ENCODE data around the gene ZNF180. TPM values are rescaled to one million over a fixed set of nuclear protein-coding genes. Genes with fewer than 3 reads are reported as not detected.

The ZNF180 gene
- total RNA-seq (2021) (7.5 to 9.3 TPM (median 8.9 TPM) in 3 replicates), Bru-seq, nascent RNA (percentile 86 among the genes with signal in this experiment)
- long read RNA-seq, experiment 1, transcript ZNF180-206 (5 exons, 3,131 nt), result major isoform, 12 of 29 reads
- long read RNA-seq, experiment 1, partial matches to known transcripts, result 4 of 29 reads
- long read RNA-seq, experiment 1, other reads (novel, unspliced or antisense), result 11 of 29 reads
- long read RNA-seq, experiment 2, full-length matches to known transcripts, result 3 of 13 reads
- long read RNA-seq, experiment 2, partial matches to known transcripts, result 0 of 13 reads
- long read RNA-seq, experiment 2, other reads (novel, unspliced or antisense), result 10 of 13 reads
- long read RNA-seq, experiment 3, partial matches to known transcripts, result 1 of 9 reads
- long read RNA-seq, experiment 3, other reads (novel, unspliced or antisense), result 4 of 9 reads

GRCh38 chr19:44499962-44500949, at the start of gene ZNF180:
ZNF180 (minus strand) TSS chr19:44500522; CDS start chr19:44497334, 3,188 bp downstream.
- ChIA-PET CTCF (interaction anchor here (0.6 to 1.4 kb wide), 12 partner anchors 9 to 565 kb away, joined by 3 to 6 read pairs (median 4); partner anchors contain the start of genes ZNF221, ZNF226 and ZNF45), POLR2A (interaction anchor here (0.6 to 1.4 kb wide), 5 partner anchors 76 to 565 kb away, joined by 3 to 8 read pairs (median 3); partner anchors contain the start of gene ZNF45)
- Mint-ChIP-seq H3K9me3 (peaks cover 67% of the 10 kb centered on the region), H3K4me3 (peak within 1 kb of the TSS; percentile 94), H3K27ac (peak within 1 kb of the TSS; percentile 90), H3K4me1 (peaks cover 12% of the 10 kb centered on the region), H3K36me3 (peaks cover 39% of the 10 kb centered on the region), H3K27me3 (ENCODE audit: low read depth) (peaks cover 32% of the 10 kb centered on the region)
- ATAC-seq (peak; percentile 94), DNase-seq (ENCODE audit: low spot score) (peak; percentile 99)
- TF ChIP-seq ZNF138 (CRISPR knock-in tag; conservative IDR thresholded peaks at IDR 0.05) (no peak), SMAD4 (CRISPR knock-in tag; IDR thresholded peaks at IDR 0.05) (0 out of 2 replicates have a peak, but pooled peaks have one; percentile 48), E2F5 (CRISPR knock-in tag; IDR thresholded peaks at IDR 0.05) (peak; percentile 70), OVOL2 (CRISPR knock-in tag; IDR thresholded peaks at IDR 0.05; ENCODE audit: borderline replicate concordance) (no peak), ZNF281 (CRISPR knock-in tag; IDR thresholded peaks at IDR 0.05) (no peak), FOXK1 (CRISPR knock-in tag; IDR thresholded peaks at IDR 0.05) (peak; percentile 66; the same call in 1 of the 2 replicates), FOXP1 (CRISPR knock-in tag; IDR thresholded peaks at IDR 0.05; ENCODE audit: borderline replicate concordance) (peak; percentile 76; the same call in 1 of the 2 replicates), NFYB (CRISPR knock-in tag; conservative IDR thresholded peaks at IDR 0.05; ENCODE audit: low read depth) (0 out of 2 replicates have a peak, but pooled peaks have one; percentile 7), GRHL2 (CRISPR knock-in tag; IDR thresholded peaks at IDR 0.05; ENCODE audit: insufficient replicate concordance, severe bottlenecking) (no peak), CREB1 (CRISPR knock-in tag; IDR thresholded peaks at IDR 0.05) (no peak), MLX (CRISPR knock-in tag; IDR thresholded peaks at IDR 0.05) (no peak), E2F4 (CRISPR knock-in tag; IDR thresholded peaks at IDR 0.05; ENCODE audit: borderline replicate concordance, low read depth) (peak; percentile 74; the same call in 1 of the 2 replicates), FOXJ3 (CRISPR knock-in tag; IDR thresholded peaks at IDR 0.05; ENCODE audit: borderline replicate concordance) (no peak), JAZF1 (CRISPR knock-in tag; IDR thresholded peaks at IDR 0.05) (no peak), MAX (CRISPR knock-in tag; IDR thresholded peaks at IDR 0.05) (peak; percentile 84), ZNF219 (CRISPR knock-in tag; IDR thresholded peaks at IDR 0.05; ENCODE audit: borderline replicate concordance) (no peak), MYBL2 (CRISPR knock-in tag; IDR thresholded peaks at IDR 0.05) (peak; percentile 57; the same call in 1 of the 2 replicates), SMAD3 (CRISPR knock-in tag; IDR thresholded peaks at IDR 0.05; ENCODE audit: borderline replicate concordance) (no peak), ESRRA (CRISPR knock-in tag; IDR thresholded peaks at IDR 0.05; ENCODE audit: borderline replicate concordance) (no peak), NR3C1 (CRISPR knock-in tag; conservative IDR thresholded peaks at IDR 0.05; ENCODE audit: low read depth) (no peak), ZNF671 (CRISPR knock-in tag; IDR thresholded peaks at IDR 0.05) (no peak), ZNF416 (CRISPR knock-in tag; IDR thresholded peaks at IDR 0.05) (no peak), HMGXB4 (CRISPR knock-in tag; IDR thresholded peaks at IDR 0.05) (peak; percentile 67), IRF1 (CRISPR knock-in tag; IDR thresholded peaks at IDR 0.05) (peak; percentile 72), NFATC4 (CRISPR knock-in tag; IDR thresholded peaks at IDR 0.05) (no peak)

Measured in WTC11 (cell line).